ENCODE measurements around the gene PAPSS2.

- no peak for TF ChIP-seq CTCF (conservative IDR thresholded peaks at IDR 0.05 in 1 of 2, IDR thresholded peaks at IDR 0.05 in 1 of 2; ENCODE audit: low read depth in 1 of 2, low read length in 2 of 2)
- TF ChIP-seq EZH2 (IDR thresholded peaks at IDR 0.05; ENCODE audit: low read length, missing control alignments): no peak
Measured at GRCh38 chr10:87776328-87776727, 116.7 kb downstream of the PAPSS2 start.
